Erythroblast (primary cell): ENCODE data around the gene RNLS.

ENCODE experiments used
- GATA1 ChIP-seq: IDR thresholded peaks from 2 replicates; pipeline ENCODE4 v1.6.1; 2011; ENCODE audit warnings: low read depth, mild to moderate bottlenecking, control low read depth, low read length, moderate library complexity
- POLR2A ChIP-seq: IDR thresholded peaks from 2 replicates; pipeline ENCODE4 v1.6.1; 2011; ENCODE audit warnings: mild to moderate bottlenecking, low read length

- TF ChIP-seq POLR2A (no peak), GATA1 (no peak)
These were observed 123.6 kb downstream of the RNLS start for GRCh38 chr10:88459530-88459929.
